ENCODE results near the gene EED. TPM values are rescaled to one million over a fixed set of nuclear protein-coding genes. Genes with fewer than 3 reads are reported as not detected.

The EED gene
- total RNA-seq, 1 donor from 2014 or later, result 44.7 TPM

GRCh38 chr11:86240164-86240563, 4.4 kb upstream of the EED start:
- no peak for TF ChIP-seq CTCF (conservative IDR thresholded peaks at IDR 0.05)
- H3K36me3 Mint-ChIP-seq, result no peaks in the 10 kb centered on the region

GRCh38 chr11:86241956-86242535, 2.5 kb upstream of the EED start:
- no peak overlapping the region for H3K27ac Mint-ChIP-seq
- no peak for TF ChIP-seq CTCF (conservative IDR thresholded peaks at IDR 0.05)
- H3K36me3 Mint-ChIP-seq, result no peaks in the 10 kb centered on the region
- H3K27me3 Mint-ChIP-seq, result peaks cover 7% of the 10 kb centered on the region
- no peak for DNase-seq (ENCODE audit: extremely low spot score, unreplicated experiment)
- H3K9me3 Mint-ChIP-seq, result no peaks in the 10 kb centered on the region
- no peak overlapping the region for H3K4me3 Mint-ChIP-seq
- H3K4me1 Mint-ChIP-seq (ENCODE audit: unreplicated experiment), result peaks cover 7% of the 10 kb centered on the region

More at GRCh38 chr11:86240164-86240563, 4.4 kb upstream of the EED start:
- H3K27ac Mint-ChIP-seq, result no peak overlapping the region
- DNase-seq (ENCODE audit: extremely low spot score, unreplicated experiment), result no peak
- no peak overlapping the region for H3K4me3 Mint-ChIP-seq
- H3K27me3 Mint-ChIP-seq, result peaks cover 7% of the 10 kb centered on the region
- H3K9me3 Mint-ChIP-seq, result no peaks in the 10 kb centered on the region
- H3K4me1 Mint-ChIP-seq (ENCODE audit: unreplicated experiment), result no peaks in the 10 kb centered on the region

- Mint-ChIP-seq H3K9me3 (no peaks in the 10 kb centered on the region), H3K27me3 (peaks cover 7% of the 10 kb centered on the region), H3K4me1 (ENCODE audit: unreplicated experiment) (peaks cover 20% of the 10 kb centered on the region), H3K36me3 (no peaks in the 10 kb centered on the region), H3K27ac (no peak overlapping the region), H3K4me3 (no peak overlapping the region)
- no peak for TF ChIP-seq CTCF (conservative IDR thresholded peaks at IDR 0.05)
- DNase-seq (ENCODE audit: extremely low spot score, unreplicated experiment), result no peak
Observed at GRCh38 chr11:86243396-86243795, 1.2 kb upstream of the EED start.

- Mint-ChIP-seq H3K4me1 (ENCODE audit: unreplicated experiment) (peaks cover 27% of the 10 kb centered on the region), H3K36me3 (no peaks in the 10 kb centered on the region), H3K9me3 (no peaks in the 10 kb centered on the region), H3K4me3 (no peak overlapping the region), H3K27ac (no peak overlapping the region), H3K27me3 (peaks cover 7% of the 10 kb centered on the region)
- peak; percentile 88 for DNase-seq (ENCODE audit: extremely low spot score, unreplicated experiment)
- TF ChIP-seq CTCF (conservative IDR thresholded peaks at IDR 0.05), result no peak
Observed at GRCh38 chr11:86244063-86244521, 461 bp upstream of the EED start.

- peaks cover 7% of the 10 kb centered on the region for H3K27me3 Mint-ChIP-seq
Observed at GRCh38 chr11:86245369-86246292, 1.1 kb downstream of the EED start.

More at GRCh38 chr11:86245369-86246292, 1.1 kb downstream of the EED start:
- no peaks in the 10 kb centered on the region for H3K9me3 Mint-ChIP-seq
- no peak overlapping the region for H3K27ac Mint-ChIP-seq
- H3K4me1 Mint-ChIP-seq (ENCODE audit: unreplicated experiment), result peaks cover 38% of the 10 kb centered on the region
- H3K36me3 Mint-ChIP-seq, result no peaks in the 10 kb centered on the region
- DNase-seq (ENCODE audit: extremely low spot score, unreplicated experiment), result no peak
- no peak overlapping the region for H3K4me3 Mint-ChIP-seq
- no peak for TF ChIP-seq CTCF (conservative IDR thresholded peaks at IDR 0.05)
